GM21737 (cell line): ENCODE results near the gene ARHGEF39.
"Not testable (repeated sequence)": the region's sequence is repeated elsewhere in the genome, so short reads cannot be mapped to it uniquely, and the experiment has no call there.

Experiments
- ATAC-seq: cut with Tn5 transposase; IDR thresholded peaks from one replicate; pipeline ENCODE4 v1.9.1; 2021; ENCODE audit warnings: mild to moderate bottlenecking, moderate library complexity; ENCODE audit not compliant: unreplicated experiment

The ARHGEF39 gene

GRCh38 chr9:35628389-35628991, 36.5 kb downstream of the ARHGEF39 start:
- ATAC-seq, result no peak

GRCh38 chr9:35627575-35627974, 37.4 kb downstream of the ARHGEF39 start:
- ATAC-seq, result no peak

- ATAC-seq, result peak; percentile 40
Observed at GRCh38 chr9:35619800-35620158, 45.2 kb downstream of the ARHGEF39 start.

GRCh38 chr9:35618854-35619799, 45.9 kb downstream of the ARHGEF39 start:
- peak; percentile 48 for ATAC-seq

- no peak for ATAC-seq
Observed at GRCh38 chr9:35618325-35618727, 46.7 kb downstream of the ARHGEF39 start, which contains the start of gene CD72. Gene CD72 (minus strand): TSS chr9:35618413. CDS start chr9:35618303, 110 bp downstream.

GRCh38 chr9:35617548-35617947, 47.4 kb downstream of the ARHGEF39 start:
- ATAC-seq, result no peak

GRCh38 chr9:35616681-35617459, 48.1 kb downstream of the ARHGEF39 start:
- ATAC-seq, result no peak

GRCh38 chr9:35615981-35616680, 48.9 kb downstream of the ARHGEF39 start:
- ATAC-seq, result no peak

GRCh38 chr9:35612843-35613242, 52.2 kb downstream of the ARHGEF39 start:
- no peak for ATAC-seq

GRCh38 chr9:35612066-35612465, 52.9 kb downstream of the ARHGEF39 start:
- ATAC-seq, result not testable (repeated sequence)

GRCh38 chr9:35611230-35611797, 53.7 kb downstream of the ARHGEF39 start:
- ATAC-seq, result no peak

GRCh38 chr9:35609820-35610163, 55.2 kb downstream of the ARHGEF39 start:
- no peak for ATAC-seq
